ENCODE data around the gene COL9A3.

Gene COL9A3

DNA sequence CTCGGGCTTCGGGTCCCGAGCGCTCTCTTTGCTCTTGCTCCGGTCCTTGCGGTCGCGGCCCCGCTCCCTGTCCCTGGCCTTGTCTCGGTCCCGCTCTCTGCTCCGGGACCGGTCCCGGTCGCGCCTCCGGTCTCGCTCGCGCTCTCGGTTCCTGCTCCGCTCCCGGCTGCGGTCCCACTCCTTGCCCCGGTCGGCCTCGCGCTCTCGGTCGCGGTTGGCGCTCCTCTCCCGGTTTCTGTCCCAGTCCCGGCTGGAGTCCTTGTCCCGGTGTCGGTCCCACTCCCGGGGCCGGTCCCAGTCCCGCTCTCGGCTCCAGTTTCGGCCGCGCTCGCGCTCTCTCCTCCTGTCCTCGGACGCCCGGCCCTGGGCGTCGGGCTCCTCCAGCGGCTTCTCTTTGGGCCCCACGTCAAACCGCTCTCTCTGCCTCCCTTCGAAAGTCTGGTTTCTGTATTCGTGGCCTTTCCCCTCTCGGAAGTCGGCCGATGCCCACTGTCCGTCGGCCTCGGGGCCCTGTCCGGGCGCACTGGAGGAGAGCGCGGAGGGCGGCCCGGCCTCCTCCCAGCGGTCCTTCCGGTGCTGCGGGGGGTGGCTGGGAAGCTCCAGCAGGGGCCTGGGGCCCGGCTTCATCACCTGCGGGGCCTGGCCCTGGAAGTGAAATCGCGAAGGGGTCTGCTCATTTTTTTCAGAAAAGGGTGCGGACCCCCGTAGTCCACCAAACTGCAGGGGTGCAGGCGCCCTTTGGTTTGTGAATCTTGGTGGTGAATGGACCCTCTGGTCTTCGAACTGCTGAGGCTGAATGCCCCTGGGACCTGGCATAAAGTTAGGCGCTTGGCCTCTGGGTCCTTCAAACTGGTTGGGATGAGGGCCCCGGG lies 62.7 kb downstream of the COL9A3 start:
- no peaks in the 10 kb centered on the region for H3K27me3 ChIP-seq (ENCODE audit: low read length)
- no peaks in the 10 kb centered on the region for H3K9me2 ChIP-seq (replicated peaks; ENCODE audit: insufficient read depth, low read length)
- H3K9me3 ChIP-seq (ENCODE audit: insufficient read depth, low read length) = no peaks in the 10 kb centered on the region
- no peak overlapping the region for H3K4me3 ChIP-seq (ENCODE audit: insufficient read depth, low read length, poor library complexity, severe bottlenecking)
- H3K4me2 ChIP-seq (ENCODE audit: low read depth, low read length, poor library complexity, severe bottlenecking) = no peak overlapping the region
- H4K20me1 ChIP-seq (ENCODE audit: low read depth, low read length) = no peaks in the 10 kb centered on the region
- peaks cover 14% of the 10 kb centered on the region for H3F3A ChIP-seq (ENCODE audit: insufficient read depth)
- no peak overlapping the region for H2AFZ ChIP-seq (ENCODE audit: low read depth, low read length, severe bottlenecking)
- H3K27ac ChIP-seq (ENCODE audit: low read depth, low read length) = no peak overlapping the region
- H3K36me3 ChIP-seq (ENCODE audit: low read length) = no peaks in the 10 kb centered on the region
- H3K9ac ChIP-seq (ENCODE audit: low read length) = no peak overlapping the region
- TF ChIP-seq, protein P1, sequence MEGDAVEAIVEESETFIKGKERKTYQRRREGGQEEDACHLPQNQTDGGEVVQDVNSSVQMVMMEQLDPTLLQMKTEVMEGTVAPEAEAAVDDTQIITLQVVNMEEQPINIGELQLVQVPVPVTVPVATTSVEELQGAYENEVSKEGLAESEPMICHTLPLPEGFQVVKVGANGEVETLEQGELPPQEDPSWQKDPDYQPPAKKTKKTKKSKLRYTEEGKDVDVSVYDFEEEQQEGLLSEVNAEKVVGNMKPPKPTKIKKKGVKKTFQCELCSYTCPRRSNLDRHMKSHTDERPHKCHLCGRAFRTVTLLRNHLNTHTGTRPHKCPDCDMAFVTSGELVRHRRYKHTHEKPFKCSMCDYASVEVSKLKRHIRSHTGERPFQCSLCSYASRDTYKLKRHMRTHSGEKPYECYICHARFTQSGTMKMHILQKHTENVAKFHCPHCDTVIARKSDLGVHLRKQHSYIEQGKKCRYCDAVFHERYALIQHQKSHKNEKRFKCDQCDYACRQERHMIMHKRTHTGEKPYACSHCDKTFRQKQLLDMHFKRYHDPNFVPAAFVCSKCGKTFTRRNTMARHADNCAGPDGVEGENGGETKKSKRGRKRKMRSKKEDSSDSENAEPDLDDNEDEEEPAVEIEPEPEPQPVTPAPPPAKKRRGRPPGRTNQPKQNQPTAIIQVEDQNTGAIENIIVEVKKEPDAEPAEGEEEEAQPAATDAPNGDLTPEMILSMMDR (IDR thresholded peaks at IDR 0.05; ENCODE audit: insufficient read depth, low read length, poor library complexity, severe bottlenecking) = no peak
- no peak for TF ChIP-seq EZH2phosphoT487 (conservative IDR thresholded peaks at IDR 0.05; ENCODE audit: low read length)
- H3K79me2 ChIP-seq (ENCODE audit: insufficient read depth, low read length) = no peaks in the 10 kb centered on the region

DNA sequence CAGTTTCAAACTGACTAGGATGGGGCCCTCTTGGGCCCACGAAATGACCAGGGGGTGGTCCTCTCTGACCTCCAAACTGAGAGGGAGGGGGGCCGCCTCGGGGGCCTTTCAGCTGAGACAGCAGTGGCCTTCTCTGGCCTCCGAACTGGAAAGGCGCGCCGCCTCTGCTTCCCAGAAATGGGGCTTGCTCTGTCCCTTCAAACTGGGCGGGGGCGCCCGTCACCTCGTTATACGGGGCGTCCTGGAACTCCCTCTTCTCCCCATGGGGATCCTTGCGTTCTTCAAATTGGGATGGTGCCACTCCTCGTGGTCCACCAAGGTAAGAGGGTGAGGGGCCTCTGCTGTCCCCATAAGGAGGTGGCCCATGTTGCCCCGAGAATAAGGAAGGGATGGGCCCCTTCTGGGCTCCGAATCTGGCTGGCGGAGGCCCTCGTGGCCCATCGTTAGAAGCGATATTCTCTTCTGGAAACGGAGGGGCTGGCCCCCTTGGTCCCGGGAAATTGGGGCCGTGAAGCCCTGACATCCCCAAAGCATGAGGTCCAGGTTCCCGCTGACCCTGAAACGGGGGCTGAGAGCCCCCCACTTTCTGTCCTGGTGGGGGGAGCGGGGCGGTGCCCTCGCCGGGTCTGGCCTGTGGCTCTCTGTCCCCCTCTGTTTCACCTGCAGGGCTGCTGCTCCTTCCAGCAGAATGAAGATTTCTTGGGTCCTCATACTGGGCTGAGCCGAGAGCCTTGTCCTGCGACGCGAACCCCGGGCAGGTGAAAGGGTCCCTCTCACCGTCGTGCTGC lies 63.5 kb downstream of the COL9A3 start:
- no peak overlapping the region for H2AFZ ChIP-seq (ENCODE audit: low read depth, low read length, severe bottlenecking)
- no peaks in the 10 kb centered on the region for H3K36me3 ChIP-seq (ENCODE audit: low read length)
- no peaks in the 10 kb centered on the region for H3K9me3 ChIP-seq (ENCODE audit: insufficient read depth, low read length)
- peaks cover 14% of the 10 kb centered on the region for H3F3A ChIP-seq (ENCODE audit: insufficient read depth)
- H3K79me2 ChIP-seq (ENCODE audit: insufficient read depth, low read length) = no peaks in the 10 kb centered on the region
- TF ChIP-seq, protein P1 (IDR thresholded peaks at IDR 0.05; ENCODE audit: insufficient read depth, low read length, poor library complexity, severe bottlenecking) = no peak
- no peak for TF ChIP-seq EZH2phosphoT487 (conservative IDR thresholded peaks at IDR 0.05; ENCODE audit: low read length)
- H3K9ac ChIP-seq (ENCODE audit: low read length) = no peak overlapping the region
- H3K27me3 ChIP-seq (ENCODE audit: low read length) = no peaks in the 10 kb centered on the region
- H3K4me2 ChIP-seq (ENCODE audit: low read depth, low read length, poor library complexity, severe bottlenecking) = no peak overlapping the region
- H4K20me1 ChIP-seq (ENCODE audit: low read depth, low read length) = no peaks in the 10 kb centered on the region
- H3K27ac ChIP-seq (ENCODE audit: low read depth, low read length) = no peak overlapping the region
- H3K4me3 ChIP-seq (ENCODE audit: insufficient read depth, low read length, poor library complexity, severe bottlenecking) = no peak overlapping the region
- no peaks in the 10 kb centered on the region for H3K9me2 ChIP-seq (replicated peaks; ENCODE audit: insufficient read depth, low read length)

DNA sequence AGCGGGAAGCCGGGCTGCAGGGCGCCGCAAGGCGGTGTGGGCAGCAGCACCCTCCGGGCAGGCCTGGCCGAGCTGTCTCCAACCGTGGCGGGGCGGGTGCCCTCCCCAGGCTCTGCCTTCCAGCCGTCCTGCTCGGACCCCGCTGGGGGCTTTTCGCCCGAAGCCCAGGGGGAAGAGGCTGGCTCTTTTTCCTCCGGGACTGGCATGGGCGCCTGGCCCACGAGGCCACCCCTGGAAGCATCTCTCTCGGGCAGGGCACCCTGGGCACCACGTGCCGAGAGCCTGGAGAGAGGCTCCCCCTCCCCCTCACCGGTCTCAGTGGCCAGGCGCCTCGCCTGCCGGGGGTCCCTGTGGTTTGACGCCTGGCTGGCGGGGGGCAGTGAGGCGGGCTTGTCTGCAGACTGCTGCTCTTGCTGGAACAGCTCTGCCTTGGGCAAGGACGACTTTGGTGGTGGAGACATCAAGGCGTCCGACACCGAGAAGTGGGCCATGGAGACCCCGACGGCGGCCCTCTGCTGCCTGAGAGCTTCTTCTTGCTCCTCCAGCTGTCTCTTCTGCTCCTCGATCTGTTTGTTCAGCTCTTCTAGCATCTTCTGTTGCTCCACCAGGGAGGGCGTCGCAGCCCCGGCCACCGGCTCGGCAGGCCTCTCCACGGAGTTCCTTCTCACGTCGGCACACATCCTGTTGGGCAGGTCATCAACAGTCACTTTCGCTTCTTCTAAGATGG lies 64.2 kb downstream of the COL9A3 start:
- no peak overlapping the region for H2AFZ ChIP-seq (ENCODE audit: low read depth, low read length, severe bottlenecking)
- no peak overlapping the region for H3K4me2 ChIP-seq (ENCODE audit: low read depth, low read length, poor library complexity, severe bottlenecking)
- H3K9me2 ChIP-seq (replicated peaks; ENCODE audit: insufficient read depth, low read length) = no peaks in the 10 kb centered on the region
- H3K4me3 ChIP-seq (ENCODE audit: insufficient read depth, low read length, poor library complexity, severe bottlenecking) = no peak overlapping the region
- H3K9ac ChIP-seq (ENCODE audit: low read length) = no peak overlapping the region
- no peaks in the 10 kb centered on the region for H3K9me3 ChIP-seq (ENCODE audit: insufficient read depth, low read length)
- no peaks in the 10 kb centered on the region for H3K79me2 ChIP-seq (ENCODE audit: insufficient read depth, low read length)
- TF ChIP-seq EZH2phosphoT487 (conservative IDR thresholded peaks at IDR 0.05; ENCODE audit: low read length) = no peak
- TF ChIP-seq, protein P1 (IDR thresholded peaks at IDR 0.05; ENCODE audit: insufficient read depth, low read length, poor library complexity, severe bottlenecking) = no peak
- no peaks in the 10 kb centered on the region for H4K20me1 ChIP-seq (ENCODE audit: low read depth, low read length)
- H3K27me3 ChIP-seq (ENCODE audit: low read length) = no peaks in the 10 kb centered on the region
- H3K36me3 ChIP-seq (ENCODE audit: low read length) = no peaks in the 10 kb centered on the region
- peaks cover 14% of the 10 kb centered on the region for H3F3A ChIP-seq (ENCODE audit: insufficient read depth)
- no peak overlapping the region for H3K27ac ChIP-seq (ENCODE audit: low read depth, low read length)

Data from SU-DHL-6 (cell line).